ENCODE data around the gene SCARB1. TPM values are rescaled to one million over a fixed set of nuclear protein-coding genes. Genes with fewer than 3 reads are reported as not detected.

SCARB1 gene
- total and polyA plus RNA-seq, 9 of the 15 experiments (the other 6 are each of a cell fraction or from before 2014, with no cell fraction given): 0.56 to 157 (median 52.8) TPM

DNA sequence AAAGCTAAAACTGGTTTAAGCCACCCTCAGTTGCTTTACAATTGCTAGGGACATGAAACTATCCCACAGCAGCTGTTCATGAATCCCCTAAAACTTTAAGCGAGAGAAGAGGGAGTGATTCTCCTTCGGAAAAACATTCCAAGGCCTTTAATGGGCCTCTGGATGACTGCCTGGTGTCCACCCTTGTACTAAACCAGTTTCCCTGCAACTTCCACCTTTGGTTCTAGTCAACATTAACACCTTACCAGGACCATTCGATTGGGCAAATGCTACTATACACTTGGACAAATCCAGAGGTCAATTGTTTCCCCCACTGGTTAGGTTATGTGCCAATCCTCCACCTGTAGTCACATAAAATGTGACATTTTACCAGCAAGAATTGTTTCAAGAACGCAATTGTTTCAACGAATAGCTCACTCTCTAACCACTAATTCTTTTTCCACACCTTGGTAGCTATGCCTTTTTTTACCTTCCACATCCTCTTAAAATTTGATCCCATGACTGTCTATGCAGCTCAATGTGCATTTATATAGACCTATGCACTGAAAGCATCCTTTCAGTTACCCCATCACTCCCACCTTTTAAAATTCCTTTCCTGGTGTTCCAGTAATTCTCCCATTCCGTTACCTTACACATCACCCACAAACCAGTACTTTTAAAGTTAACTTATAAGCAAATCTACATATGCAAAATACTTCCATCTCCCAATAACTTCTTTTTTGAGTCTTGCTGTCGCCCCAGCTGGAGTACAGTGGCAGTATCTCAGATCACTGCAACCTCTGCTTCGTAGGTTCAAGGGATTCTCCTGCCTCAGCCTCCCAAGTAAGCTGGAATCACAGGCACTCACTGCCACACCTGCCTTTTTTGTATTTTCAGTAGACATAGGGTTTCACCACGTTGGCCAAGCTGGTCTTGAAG is 47.2 kb upstream of the SCARB1 start (continued):
- TF ChIP-seq, protein P1, sequence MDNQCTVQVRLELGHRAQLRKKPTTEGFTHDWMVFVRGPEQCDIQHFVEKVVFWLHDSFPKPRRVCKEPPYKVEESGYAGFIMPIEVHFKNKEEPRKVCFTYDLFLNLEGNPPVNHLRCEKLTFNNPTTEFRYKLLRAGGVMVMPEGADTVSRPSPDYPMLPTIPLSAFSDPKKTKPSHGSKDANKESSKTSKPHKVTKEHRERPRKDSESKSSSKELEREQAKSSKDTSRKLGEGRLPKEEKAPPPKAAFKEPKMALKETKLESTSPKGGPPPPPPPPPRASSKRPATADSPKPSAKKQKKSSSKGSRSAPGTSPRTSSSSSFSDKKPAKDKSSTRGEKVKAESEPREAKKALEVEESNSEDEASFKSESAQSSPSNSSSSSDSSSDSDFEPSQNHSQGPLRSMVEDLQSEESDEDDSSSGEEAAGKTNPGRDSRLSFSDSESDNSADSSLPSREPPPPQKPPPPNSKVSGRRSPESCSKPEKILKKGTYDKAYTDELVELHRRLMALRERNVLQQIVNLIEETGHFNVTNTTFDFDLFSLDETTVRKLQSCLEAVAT (IDR thresholded peaks at IDR 0.05): peak; percentile 38 to 89; a peak in 2 of 4 replicates
- peak; percentile 82; the same call in 1 of the 2 replicates for TF ChIP-seq MTA3 (IDR thresholded peaks at IDR 0.05; ENCODE audit: borderline replicate concordance)
- TF ChIP-seq POLR2G (IDR thresholded peaks at IDR 0.05; ENCODE audit: low read depth, low read length): peak; percentile 19; the same call in 1 of the 2 replicates
- TF ChIP-seq, protein P2, sequence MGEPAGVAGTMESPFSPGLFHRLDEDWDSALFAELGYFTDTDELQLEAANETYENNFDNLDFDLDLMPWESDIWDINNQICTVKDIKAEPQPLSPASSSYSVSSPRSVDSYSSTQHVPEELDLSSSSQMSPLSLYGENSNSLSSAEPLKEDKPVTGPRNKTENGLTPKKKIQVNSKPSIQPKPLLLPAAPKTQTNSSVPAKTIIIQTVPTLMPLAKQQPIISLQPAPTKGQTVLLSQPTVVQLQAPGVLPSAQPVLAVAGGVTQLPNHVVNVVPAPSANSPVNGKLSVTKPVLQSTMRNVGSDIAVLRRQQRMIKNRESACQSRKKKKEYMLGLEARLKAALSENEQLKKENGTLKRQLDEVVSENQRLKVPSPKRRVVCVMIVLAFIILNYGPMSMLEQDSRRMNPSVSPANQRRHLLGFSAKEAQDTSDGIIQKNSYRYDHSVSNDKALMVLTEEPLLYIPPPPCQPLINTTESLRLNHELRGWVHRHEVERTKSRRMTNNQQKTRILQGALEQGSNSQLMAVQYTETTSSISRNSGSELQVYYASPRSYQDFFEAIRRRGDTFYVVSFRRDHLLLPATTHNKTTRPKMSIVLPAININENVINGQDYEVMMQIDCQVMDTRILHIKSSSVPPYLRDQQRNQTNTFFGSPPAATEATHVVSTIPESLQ (CRISPR knock-in tag; IDR thresholded peaks at IDR 0.05): no peak
- TF ChIP-seq PHB (CRISPR knock-in tag; IDR thresholded peaks at IDR 0.05): peak; percentile 79
- TF ChIP-seq NONO (IDR thresholded peaks at IDR 0.05; ENCODE audit: low read depth in 2 of 2, low read length in 1 of 2): peak in 1 of 2 experiments; percentile 25; a peak in 2 of 4 replicates
- peak; percentile 60; the same call in 1 of the 2 replicates for TF ChIP-seq TGIF2 (CRISPR knock-in tag; IDR thresholded peaks at IDR 0.05)
- peak; percentile 37; the same call in 1 of the 2 replicates for TF ChIP-seq NCOA6 (IDR thresholded peaks at IDR 0.05)
- TF ChIP-seq, protein P3, sequence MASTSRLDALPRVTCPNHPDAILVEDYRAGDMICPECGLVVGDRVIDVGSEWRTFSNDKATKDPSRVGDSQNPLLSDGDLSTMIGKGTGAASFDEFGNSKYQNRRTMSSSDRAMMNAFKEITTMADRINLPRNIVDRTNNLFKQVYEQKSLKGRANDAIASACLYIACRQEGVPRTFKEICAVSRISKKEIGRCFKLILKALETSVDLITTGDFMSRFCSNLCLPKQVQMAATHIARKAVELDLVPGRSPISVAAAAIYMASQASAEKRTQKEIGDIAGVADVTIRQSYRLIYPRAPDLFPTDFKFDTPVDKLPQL (IDR thresholded peaks at IDR 0.05; ENCODE audit: extremely low read depth, insufficient read length): no peak
- TF ChIP-seq SP1 (CRISPR knock-in tag; IDR thresholded peaks at IDR 0.05): peak; percentile 25; the same call in 1 of the 2 replicates
- TF ChIP-seq, protein P4, sequence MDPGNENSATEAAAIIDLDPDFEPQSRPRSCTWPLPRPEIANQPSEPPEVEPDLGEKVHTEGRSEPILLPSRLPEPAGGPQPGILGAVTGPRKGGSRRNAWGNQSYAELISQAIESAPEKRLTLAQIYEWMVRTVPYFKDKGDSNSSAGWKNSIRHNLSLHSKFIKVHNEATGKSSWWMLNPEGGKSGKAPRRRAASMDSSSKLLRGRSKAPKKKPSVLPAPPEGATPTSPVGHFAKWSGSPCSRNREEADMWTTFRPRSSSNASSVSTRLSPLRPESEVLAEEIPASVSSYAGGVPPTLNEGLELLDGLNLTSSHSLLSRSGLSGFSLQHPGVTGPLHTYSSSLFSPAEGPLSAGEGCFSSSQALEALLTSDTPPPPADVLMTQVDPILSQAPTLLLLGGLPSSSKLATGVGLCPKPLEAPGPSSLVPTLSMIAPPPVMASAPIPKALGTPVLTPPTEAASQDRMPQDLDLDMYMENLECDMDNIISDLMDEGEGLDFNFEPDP (CRISPR knock-in tag; IDR thresholded peaks at IDR 0.05): peak; percentile 83
- TF ChIP-seq, protein P5, sequence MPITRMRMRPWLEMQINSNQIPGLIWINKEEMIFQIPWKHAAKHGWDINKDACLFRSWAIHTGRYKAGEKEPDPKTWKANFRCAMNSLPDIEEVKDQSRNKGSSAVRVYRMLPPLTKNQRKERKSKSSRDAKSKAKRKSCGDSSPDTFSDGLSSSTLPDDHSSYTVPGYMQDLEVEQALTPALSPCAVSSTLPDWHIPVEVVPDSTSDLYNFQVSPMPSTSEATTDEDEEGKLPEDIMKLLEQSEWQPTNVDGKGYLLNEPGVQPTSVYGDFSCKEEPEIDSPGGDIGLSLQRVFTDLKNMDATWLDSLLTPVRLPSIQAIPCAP (CRISPR knock-in tag; IDR thresholded peaks at IDR 0.05; ENCODE audit: borderline replicate concordance): no peak
- no peak for TF ChIP-seq FOXA1 (IDR thresholded peaks at IDR 0.05; ENCODE audit: borderline replicate concordance)
- no peak for TF ChIP-seq RAD51 (IDR thresholded peaks at IDR 0.05; ENCODE audit: borderline replicate concordance, low read depth)
- no peak for TF ChIP-seq ZNF239 (CRISPR knock-in tag; IDR thresholded peaks at IDR 0.05)
